DMS114 treated with DMSO at 0.1 percent for 48 hours (cell line): Measurements from ENCODE around the gene PRKACA.

ENCODE experiments used
- DNase-seq: peaks from one replicate; lab custom pipeline; 2025; ENCODE audit not compliant: unreplicated experiment; lab: John Stamatoyannopoulos, UW

PRKACA gene

DNA sequence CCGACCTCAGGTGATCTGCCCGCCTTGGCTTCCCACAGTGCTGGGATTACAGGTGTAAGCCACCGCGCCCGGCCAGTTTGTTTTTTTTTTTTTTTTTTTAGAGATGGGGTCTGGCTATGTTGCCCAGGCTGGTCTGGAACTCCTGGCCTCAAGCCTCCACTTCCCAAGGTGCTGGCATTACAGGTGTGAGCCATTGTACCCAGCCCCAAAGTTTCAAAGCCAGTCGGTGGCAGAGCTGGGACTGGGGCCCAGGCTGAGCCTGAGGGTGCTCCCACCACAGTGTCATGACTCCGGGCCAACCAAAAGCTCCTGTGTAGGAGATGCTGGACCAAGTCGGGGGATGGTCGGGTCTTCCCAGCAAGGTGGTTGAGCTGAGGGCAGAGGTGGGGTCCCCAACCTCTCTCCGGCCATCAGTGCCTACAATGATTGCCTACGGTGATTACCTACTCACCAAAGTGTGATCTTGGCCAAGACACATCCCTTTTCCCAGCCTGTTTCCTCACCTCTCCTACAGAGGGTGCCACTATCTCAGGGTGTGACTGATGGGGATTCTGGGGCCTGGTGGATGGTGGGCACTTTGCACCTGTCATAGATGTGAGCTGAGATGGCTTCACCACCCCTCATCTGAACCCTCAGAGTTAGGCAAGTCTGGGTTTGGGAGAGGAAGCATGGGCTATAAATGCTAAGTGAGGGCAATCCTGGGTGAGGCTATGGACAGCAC, 21.1 kb downstream of the PRKACA start:
- DNase-seq, result no peak

DNA sequence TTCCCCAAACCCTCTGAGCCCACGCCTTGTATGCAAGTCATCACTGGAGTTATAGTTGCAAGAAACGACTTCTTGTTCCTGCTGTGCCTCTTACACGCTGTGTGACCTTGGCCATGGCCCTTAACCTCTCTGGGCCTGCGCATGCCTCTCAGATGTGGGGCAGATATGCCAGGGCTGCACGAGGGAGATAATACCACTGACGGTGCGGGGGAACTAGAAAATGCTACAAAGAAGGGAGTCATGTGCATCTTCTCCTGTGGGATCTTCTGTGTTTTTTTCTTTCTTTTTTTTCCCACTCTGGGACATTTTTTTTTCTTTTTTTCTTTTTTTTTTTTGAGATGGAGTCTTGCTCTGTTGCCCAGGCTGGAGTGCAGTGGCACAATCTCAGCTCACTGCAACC, 22.7 kb downstream of the PRKACA start:
- no peak for DNase-seq

DNA sequence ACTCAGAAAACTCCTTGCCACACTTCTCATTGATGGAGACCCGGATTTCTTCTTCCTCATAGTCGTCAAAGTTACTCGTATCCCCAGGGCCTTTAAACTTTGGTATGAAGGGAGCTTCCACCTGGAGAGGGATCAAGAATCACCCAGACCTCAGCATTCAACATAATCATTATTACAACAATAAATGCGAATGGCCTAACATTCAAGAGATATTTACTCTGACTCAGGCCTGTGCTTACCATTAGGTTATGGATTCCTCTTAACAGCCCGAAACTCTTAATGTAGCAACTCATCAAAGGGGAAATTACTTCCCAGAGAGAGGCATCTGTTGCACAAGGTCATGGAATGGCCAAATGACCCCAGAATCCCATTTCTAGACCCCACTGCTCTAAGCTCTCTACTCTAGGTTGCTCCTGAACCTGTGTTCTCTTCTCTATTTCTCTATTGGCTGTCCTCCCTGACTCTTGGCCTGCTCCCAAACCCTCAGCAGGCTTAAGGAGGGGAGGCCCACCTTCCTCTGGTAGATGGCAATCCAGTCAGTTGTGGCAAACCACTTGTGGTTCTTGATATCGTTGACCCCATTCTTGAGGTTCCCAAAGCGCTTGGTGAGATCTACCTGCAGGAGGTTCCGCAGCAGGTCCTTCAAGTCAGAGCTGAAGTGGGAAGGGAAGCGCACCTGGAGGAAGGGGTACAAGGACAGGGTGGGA, 24.3 kb downstream of the PRKACA start:
- no peak for DNase-seq

DNA sequence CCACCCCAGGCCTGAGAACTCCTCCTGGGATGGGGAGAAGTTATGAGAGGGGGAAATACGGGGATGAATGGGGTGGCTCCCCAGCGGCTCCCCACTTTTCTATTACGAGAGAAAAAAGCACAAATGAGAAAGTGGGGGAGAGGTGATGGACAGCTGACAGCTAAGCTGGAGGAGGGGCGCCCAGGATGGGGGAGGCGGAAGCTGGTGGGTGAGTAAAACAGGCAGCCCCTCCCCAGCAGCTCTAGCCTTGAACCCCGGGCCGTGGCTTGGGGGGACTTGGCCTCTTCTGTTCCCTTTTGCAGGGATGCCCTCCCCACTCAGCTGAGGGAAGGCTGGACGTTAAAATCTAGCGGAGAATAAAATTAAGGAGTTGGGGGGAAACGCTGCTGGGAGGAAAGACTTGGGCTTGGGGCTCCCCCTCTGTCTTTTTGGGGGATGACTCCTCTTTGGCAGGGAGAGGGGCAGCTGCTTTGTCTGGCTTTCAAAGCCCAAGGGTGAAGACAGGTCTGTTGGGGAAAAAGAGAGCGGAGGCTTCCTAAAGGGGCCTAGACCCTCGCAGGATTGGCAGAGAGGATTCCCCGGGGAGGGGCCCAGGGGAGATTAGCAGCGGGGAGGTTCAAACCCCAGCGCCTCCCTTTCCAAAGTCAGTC, 25.6 kb downstream of the PRKACA start:
- DNase-seq, result no peak

DNA sequence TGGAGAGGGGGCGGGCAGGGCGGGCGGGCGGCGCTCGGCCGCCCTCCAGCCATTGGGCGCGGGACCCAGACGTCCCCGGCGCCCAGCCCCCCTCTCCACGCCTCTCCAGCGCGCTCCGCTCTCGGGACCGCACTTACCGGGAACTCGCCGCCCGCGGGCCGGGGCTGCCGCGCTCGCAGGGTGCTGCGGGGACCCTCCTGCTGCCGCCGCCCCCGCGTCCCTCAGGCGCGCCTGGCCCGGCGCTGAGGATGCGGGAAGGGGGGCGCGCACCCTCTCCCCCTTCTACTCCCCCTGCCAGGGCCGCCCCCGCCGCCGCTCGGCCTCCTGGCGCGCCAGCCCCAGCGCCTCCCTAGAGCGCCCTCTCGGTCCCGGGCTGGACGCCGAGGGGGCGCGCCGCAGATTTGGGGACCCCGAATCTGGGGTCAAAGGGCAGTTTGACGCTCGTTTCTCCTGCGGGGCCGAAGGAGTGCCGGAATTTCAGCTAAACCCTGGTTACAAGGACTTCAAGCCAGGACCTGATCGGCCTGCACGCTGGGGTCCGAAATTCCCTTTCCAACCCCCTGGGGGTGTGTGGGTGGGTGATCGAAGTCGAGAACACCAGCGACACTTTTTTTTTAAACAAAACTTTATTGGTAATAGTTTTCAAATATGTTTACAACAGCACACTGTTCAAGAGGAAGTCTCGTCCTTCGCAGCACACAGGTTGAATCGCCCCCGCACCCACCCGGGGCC, 26.3 kb downstream of the PRKACA start:
- peak; percentile 42 for DNase-seq

DNA sequence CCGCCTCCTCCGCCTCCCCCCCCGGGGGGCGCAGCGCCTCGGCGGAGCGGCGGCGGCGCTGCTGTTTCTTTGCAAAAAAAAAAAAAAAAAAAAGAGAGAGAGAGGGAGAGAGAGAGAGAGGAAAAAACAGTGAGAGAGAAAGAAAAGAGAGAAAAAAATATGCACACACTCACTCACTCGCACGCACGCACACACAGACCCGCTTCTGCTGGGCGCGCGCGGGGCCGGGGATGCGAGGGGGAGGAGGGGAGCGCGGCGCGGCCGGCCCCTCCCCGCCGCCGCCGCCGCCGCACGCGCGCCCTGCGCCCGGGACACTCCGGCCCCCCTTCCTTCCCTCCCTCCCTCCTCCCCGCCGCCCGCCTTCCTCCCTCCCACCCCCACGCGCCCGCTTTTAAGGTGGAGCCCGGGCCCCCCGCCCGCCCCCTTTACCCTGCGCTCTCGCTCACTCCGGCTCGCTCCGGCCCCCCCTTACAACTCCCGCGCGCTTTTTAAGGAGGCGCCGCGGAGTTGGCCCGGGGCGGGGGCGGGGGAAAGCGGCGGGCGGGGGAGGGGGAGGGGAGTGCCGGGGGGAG, 27.0 kb downstream of the PRKACA start, which contains the start of gene SAMD1:
Gene SAMD1 (minus strand): TSS at position 243 of the 572 bp plus-strand sequence.
- peak; percentile 47 for DNase-seq

DNA sequence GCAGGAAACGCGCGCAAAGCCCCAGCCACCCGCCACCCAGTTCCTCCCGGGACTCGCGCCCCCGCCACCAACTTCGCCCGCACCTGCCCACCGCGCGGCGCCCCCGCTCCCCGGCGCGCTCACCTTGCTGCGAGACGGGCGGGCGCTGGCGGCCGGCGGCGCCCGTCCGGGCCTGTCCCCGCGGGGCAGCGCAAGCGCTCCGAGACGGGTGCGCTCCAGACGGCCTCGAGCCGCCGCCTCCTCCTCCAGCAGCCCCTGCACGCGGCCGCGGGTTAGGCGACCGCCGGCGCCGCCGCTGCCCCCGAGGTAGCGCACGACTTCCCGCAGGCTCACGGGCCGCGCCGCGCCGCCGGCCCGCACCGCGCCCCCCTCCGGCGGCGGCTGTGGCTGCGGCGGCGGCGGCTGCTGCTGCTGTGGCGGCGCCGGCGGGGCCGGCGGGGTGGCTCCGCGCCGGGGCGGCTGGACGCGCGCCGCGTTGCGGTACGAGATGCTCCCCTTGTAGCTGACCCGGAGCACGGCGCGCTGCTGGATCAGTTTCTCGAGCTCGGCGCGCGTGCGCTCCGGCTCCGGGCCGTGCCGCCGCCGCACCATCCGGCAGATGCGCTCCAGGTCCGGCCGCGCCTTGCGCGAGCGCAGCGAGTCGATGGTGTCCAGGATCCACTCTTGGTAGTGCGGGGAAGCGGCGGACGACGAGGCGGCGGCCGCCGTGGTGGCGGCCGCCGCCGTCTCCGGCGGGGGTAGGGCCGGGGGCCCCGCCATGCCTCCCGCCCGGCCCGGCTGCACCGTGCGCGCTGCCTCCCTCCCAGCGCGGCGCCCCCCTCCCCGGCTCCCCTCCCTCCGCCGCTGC, 27.7 kb downstream of the PRKACA start:
- no peak for DNase-seq

DNA sequence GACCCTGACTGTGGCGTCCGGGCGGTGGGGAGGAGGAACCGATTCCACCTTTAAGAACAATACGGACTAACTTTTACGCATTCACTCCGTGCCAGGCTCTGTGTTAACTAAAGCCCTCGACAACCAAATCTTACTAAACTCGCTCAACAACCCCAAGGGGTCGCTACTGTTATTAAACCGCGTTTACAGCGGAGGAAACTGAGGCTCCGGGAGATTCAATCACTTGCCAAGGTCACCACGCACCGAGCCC, 28.2 kb downstream of the PRKACA start:
- no peak for DNase-seq

DNA sequence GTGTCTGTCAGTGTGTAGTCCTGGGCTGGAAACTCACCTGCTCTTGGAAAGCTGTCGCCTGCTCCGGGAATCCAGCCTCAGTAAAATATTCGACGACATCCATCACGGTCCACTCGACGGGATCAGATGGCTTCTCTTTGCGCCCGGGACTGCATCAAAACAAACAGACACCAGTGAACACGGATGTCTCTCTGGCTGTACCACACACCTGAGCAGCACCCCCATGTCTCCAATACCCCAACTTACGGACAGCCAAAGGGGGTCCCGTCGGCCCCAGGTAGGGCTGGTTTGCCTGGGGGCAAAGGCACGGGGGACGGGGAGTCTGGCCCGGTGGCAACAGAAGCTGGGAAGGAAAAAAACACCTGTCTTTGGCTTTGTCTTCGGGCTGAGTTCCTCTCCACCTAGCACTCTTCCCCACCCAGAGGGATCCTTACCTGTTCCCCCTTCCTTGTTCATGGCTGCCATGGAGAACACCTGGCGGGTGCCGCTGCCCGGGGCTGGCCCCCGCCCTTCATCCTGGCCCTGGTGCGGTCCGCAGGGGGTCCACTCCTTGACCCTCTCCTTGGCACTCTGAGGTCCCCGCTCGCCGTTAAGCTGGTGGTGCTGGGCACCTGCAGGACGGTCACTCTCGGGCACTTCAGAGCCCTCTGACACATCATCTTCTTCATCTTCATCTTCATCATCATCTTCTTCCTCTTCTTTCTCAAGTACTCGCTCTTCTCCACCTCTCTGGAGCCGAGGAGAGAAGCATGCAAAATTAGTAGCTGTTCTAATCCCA, 28.7 kb downstream of the PRKACA start:
- DNase-seq, result no peak

DNA sequence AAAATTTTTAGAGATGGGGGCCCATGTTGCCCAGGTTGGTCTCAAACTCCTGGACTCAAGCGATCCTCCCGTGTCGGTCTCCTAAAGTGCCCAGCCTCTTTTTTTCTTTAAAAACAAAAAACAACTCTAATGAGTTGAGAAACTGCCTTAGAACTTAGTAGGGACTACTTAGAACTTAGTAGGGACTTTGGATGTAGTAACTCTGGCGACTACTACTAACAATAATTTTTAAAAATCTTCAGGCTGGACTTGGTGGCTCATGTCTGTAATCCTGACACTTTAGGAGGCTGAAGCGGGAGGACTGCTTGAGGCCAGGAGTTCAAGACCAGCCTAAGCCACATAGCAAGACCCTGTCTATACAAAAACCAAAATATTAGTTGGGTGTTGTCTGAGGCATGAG, 31.5 kb downstream of the PRKACA start:
- DNase-seq, result no peak

DNA sequence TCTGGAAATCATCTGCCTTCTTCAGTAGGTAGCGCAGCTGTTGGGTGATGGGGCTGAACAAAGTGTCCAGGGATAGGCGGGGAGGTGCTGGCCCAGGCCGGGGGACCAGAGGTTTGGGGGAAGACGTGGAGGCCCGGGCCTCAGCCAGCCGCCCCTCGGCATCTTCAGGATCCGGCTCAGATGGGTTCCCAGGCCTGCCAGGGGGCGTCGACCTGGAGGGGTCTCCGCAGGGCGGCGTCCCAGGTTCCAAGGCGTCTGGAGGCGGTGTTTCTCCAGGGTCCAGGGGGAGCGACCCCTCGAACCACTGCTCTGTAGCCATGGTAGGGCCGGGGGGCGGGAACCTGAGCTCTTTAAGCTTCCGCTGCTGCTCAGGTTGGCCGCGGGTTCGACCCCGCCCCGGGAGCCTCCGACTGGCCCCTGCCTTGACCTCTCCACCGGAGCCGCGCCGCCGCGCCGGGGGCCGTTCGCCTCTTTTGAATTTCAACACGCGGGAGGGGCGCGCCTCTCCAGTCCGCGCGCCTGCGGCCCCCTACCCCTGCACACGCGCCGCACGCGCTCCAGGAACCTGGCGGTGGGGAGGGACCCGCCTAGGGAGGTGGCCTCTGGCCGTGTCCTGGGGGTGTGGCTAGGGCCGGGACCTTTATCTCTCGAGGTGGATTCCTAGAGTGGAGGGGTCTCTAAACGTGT, 32.1 kb downstream of the PRKACA start, which contains the start of gene C19orf67:
Gene C19orf67 (minus strand): TSS at position 475 of the 687 bp plus-strand sequence. CDS start 156 bp downstream, at position 319.
- no peak for DNase-seq

DNA sequence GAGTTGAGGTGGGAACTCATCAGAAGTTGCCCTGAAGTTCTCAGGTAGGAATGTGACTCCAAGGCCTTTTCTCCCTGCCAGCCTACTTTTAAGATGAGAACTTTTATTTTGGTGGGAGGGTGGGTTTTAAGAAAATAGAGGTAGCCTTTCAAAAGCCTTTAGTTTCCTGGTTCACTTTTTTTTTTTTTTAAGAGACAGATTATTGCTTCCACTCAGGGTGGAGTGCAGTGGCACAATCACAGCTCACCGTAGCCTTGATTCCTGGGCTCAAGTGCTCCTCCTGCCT, 34.9 kb downstream of the PRKACA start:
- DNase-seq, result no peak

DNA sequence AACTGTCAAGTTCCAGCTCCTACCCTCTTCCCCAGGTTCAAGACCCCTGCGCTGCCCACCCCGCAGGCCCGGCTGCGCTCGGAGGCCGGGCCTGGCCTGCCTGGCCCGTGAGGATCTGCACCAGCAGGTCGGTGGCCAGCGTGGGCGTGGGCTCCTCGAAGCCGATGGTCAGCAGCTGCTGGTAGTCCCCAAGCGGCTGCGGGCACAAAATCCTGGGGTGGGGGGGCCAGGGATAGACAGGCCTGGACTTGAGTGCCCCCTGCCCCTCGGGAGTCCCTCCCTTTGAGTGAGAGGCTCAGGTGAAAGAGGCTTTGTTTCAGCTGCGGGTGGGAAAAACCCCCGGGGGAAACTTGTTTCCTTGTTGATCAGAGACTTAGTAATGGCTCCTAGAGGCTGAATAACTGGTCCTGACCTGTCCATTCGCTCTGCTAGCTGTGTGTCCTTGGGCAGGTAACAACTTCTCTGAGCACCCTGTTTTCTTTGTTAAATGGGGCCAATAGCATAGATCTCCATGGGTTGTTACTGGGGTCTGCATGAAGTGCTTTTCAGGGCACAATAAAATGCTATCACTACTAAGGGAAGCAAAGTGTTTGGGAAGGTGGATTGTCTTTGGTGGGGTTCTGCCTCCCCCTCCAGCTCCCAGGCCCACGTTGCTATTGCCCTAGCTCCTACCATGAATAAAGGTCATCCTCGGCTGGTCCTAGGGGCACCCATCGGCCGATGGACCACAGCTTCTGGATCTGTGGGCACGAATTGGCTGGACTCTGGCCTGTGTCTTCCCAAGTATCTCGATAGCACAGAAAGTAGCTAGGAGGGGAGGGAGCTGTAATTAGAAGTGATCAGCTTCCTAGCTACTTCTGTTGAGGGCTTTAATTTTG, 35.5 kb downstream of the PRKACA start:
- no peak for DNase-seq

DNA sequence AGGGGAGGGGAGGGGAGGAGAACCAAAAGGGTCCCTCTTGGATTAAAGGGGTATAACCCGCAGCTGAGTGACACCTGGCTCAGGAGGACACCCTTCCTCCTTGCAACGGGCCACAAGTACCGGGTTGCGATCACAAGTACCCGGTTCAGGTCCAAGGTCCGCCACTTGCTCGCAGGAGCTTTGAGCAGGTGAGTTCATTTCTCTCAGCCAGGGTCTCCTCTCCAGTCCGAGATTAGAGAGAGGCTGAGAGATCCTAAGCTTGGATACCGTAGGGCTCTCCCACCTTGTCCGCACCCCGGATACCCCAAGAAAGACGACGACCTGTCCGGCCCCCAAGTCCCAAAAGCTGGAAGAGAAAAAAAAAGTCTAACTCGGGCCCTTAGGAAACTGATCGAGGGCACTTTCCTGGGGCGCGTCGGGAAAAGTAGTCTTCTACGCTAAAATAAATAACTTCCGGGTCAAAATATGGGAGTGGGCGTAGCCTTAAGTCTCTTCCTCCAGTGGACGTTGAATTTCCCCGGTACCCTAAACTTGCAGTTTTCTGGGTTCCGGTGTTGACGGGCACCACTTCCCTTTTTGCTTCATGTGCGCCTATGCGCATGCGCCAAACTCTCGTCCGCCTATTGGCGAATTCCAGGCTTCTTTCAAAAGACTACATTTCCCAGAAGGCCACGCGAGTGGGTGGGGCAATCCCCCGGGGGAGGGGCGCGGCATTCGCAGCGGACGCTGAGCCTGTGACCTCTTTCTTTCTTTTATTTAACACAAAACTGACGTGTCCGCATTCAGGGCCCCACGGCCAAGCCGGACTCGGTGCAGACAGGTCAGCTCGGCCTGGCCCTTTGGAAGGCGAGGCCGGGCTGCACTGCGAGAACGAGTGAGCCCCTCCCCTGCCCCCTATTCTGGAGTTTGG, 36.4 kb downstream of the PRKACA start:
- DNase-seq, result peak; percentile 93

DNA sequence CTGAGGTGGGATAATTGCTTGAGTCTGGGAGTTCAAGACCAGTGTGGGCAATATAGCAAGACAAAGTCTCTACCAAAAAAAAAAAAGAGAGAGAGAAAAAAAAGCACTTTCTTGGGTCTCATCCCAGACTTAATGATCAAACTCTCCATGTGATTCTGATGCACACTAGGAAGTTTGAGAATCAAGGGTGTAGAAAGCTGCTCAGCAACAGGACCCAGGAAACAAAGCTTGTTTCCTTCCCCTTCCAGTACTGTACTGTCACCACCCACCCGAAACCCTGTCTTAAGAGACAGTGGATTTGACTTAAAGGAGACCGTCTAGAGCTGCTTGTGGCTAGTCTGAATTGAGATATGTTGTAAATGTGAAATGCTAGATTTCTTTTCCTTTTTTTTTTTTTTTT, 39.2 kb downstream of the PRKACA start:
- no peak for DNase-seq

DNA sequence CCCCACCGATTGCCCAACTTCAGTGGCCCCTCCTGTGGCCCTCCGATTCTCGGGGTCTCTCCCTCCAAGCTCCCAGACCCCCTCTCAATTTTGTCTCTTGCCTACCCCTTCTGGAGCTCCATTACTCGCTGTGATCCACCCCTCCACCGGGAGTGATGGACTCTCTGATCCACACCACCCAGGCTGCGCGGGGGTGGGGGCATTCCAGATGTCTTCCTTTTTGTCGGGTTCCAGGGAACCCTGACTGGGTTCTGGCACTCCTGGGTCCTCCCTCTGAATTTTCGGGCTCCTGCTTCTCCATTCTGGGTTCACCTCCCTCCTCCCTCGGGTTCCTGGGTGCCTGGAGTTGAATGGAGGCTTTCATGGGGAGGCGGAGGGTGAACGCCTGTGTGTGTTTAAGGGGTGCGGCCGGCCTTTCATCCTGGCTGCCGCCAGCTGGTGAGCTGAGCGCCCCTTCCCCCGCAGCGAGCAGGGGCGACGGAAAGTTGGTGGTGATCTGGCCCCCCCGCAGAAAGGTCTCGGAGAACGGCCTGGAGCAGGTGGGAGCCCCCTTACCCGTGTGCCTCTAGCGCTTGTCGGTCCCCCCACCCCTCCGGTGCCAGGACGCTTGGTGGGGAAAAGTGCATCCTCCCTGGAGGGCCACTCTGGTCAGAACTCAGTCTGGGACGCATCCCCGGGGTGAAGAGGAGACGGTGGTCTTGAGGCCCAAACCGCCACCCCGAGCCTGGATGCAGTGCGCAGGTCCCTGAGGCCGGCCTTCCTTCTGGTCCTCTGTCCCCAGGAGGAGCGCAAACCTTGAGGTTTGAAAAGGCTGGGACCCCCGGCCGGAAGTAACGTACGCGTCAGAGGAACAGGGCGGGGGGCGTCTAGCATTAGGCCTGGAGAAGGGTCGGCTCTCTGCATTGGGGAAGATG, 43.4 kb downstream of the PRKACA start:
- no peak for DNase-seq
